Muscle of back (tissue), 11 donors: Measurements from ENCODE around the gene KCNG4. TPM values are rescaled to one million over a fixed set of nuclear protein-coding genes. Genes with fewer than 3 reads are reported as not detected.

ENCODE experiments used
- DNase-seq, 3 donors: peaks; one replicate each; pipeline versions ENCODE4 v3.0.0 to v3.0.0-alpha.2; 2013
- polyA plus RNA-seq, 10 donors: library from polyadenylated mRNA; unstranded; fragments of 120-200 nt; gene quantifications; one replicate each; pipeline ENCODE4 v1.2.1, GENCODE V29; 2013; ENCODE audit not compliant: insufficient read length in 10 of 10

The KCNG4 gene
- polyA plus RNA-seq, 10 donors = 0.05 to 0.08 (median 0.05) TPM; not detected in 7

- DNase-seq = no peak
Measured at GRCh38 chr16:84183911-84184591, 55.8 kb downstream of the KCNG4 start.

- no peak for DNase-seq
Measured at GRCh38 chr16:84183572-84183875, 56.3 kb downstream of the KCNG4 start.

GRCh38 chr16:84182680-84183571 lies 56.9 kb downstream of the KCNG4 start:
- DNase-seq = no peak

GRCh38 chr16:84182104-84182503 lies 57.7 kb downstream of the KCNG4 start:
- no peak for DNase-seq

- DNase-seq = no peak
Measured at GRCh38 chr16:84181144-84181915, 58.5 kb downstream of the KCNG4 start.

- no peak for DNase-seq
Measured at GRCh38 chr16:84180519-84181140, 59.2 kb downstream of the KCNG4 start.

- no peak for DNase-seq
Measured at GRCh38 chr16:84179612-84180320, 60.0 kb downstream of the KCNG4 start.

- no peak for DNase-seq
Measured at GRCh38 chr16:84178892-84179611, 60.8 kb downstream of the KCNG4 start.

- DNase-seq = no peak
Measured at GRCh38 chr16:84178146-84178765, 61.6 kb downstream of the KCNG4 start.

- DNase-seq = peak in 1 of 3 donors; percentile 12
Measured at GRCh38 chr16:84177741-84178073, 62.1 kb downstream of the KCNG4 start.

GRCh38 chr16:84176192-84177053 lies 63.4 kb downstream of the KCNG4 start:
- no peak for DNase-seq

GRCh38 chr16:84175350-84176081 lies 64.3 kb downstream of the KCNG4 start:
- DNase-seq = no peak

GRCh38 chr16:84174396-84174795 lies 65.4 kb downstream of the KCNG4 start:
- no peak for DNase-seq

GRCh38 chr16:84169765-84170310 lies 70.0 kb downstream of the KCNG4 start:
- DNase-seq = no peak
